WTC11 (cell line): Measurements from ENCODE around the gene DTNB.

Experiments
- ESRRA ChIP-seq: sonication (generic); formaldehyde crosslinking; IDR thresholded peaks from 2 replicates; pipeline ENCODE4 v1.8.1; 2022; ENCODE audit warnings: mild to moderate bottlenecking, missing genetic modification reagents, borderline replicate concordance
- TEAD4 ChIP-seq: sonication (generic); formaldehyde crosslinking; IDR thresholded peaks from 2 replicates; pipeline ENCODE4 v1.8.0; 2022; ENCODE audit warnings: mild to moderate bottlenecking, missing genetic modification reagents
- ZNF138 ChIP-seq: sonication (generic); formaldehyde crosslinking; conservative IDR thresholded peaks from 2 replicates; pipeline ENCODE4 v1.8.1; 2022; ENCODE audit warnings: mild to moderate bottlenecking, moderate library complexity, missing genetic modification reagents
- TF ChIP-seq, protein P1 (sequence below): fragments of 200-600 bp; IDR thresholded peaks from 2 replicates; pipeline ENCODE4 v1.8.0; 2022; ENCODE audit warnings: antibody characterized with exemption
- TF ChIP-seq, protein P2 (sequence below): sonication (generic); formaldehyde crosslinking; IDR thresholded peaks from 2 replicates; pipeline ENCODE4 v1.8.1; 2023; ENCODE audit warnings: mild to moderate bottlenecking, missing genetic modification reagents
- TF ChIP-seq, protein P3 (sequence below): sonication (generic); formaldehyde crosslinking; IDR thresholded peaks from 2 replicates; pipeline ENCODE4 v1.8.1; 2023; ENCODE audit warnings: mild to moderate bottlenecking, moderate library complexity, missing genetic modification reagents
- TF ChIP-seq, protein P4 (sequence below): sonication (generic); formaldehyde crosslinking; IDR thresholded peaks from 2 replicates; pipeline ENCODE4 v1.8.1; 2023; ENCODE audit warnings: mild to moderate bottlenecking, missing genetic modification reagents, moderate library complexity
- TF ChIP-seq, protein P5 (sequence below): sonication (generic); formaldehyde crosslinking; IDR thresholded peaks from 2 replicates; pipeline ENCODE4 v1.8.0; 2022; ENCODE audit warnings: mild to moderate bottlenecking, missing genetic modification reagents

DNA sequence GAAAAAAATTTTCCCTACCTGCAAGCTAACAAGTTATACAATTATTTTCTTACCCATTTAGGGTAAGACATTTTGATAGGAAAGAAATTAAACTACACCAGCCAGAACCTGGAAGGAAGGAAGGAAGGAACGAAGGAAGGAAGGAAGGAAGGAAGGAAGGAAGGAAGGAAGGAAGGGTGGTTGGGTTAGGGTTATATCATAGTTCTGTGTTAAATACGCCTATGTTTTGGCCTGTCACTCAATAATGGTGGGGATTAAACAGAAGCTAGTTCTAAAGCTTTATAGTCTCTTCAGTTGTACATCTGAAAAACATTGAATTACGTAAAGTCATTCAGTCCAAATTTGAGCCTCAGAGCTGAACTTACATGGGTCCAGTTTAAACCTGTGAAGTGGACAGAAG, 256.7 kb downstream of the DTNB start:
- TF ChIP-seq, protein P1, sequence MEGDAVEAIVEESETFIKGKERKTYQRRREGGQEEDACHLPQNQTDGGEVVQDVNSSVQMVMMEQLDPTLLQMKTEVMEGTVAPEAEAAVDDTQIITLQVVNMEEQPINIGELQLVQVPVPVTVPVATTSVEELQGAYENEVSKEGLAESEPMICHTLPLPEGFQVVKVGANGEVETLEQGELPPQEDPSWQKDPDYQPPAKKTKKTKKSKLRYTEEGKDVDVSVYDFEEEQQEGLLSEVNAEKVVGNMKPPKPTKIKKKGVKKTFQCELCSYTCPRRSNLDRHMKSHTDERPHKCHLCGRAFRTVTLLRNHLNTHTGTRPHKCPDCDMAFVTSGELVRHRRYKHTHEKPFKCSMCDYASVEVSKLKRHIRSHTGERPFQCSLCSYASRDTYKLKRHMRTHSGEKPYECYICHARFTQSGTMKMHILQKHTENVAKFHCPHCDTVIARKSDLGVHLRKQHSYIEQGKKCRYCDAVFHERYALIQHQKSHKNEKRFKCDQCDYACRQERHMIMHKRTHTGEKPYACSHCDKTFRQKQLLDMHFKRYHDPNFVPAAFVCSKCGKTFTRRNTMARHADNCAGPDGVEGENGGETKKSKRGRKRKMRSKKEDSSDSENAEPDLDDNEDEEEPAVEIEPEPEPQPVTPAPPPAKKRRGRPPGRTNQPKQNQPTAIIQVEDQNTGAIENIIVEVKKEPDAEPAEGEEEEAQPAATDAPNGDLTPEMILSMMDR = no peak
- TF ChIP-seq ZNF138 (CRISPR knock-in tag) = no peak
- no peak for TF ChIP-seq TEAD4 (CRISPR knock-in tag)
- TF ChIP-seq, protein P2, sequence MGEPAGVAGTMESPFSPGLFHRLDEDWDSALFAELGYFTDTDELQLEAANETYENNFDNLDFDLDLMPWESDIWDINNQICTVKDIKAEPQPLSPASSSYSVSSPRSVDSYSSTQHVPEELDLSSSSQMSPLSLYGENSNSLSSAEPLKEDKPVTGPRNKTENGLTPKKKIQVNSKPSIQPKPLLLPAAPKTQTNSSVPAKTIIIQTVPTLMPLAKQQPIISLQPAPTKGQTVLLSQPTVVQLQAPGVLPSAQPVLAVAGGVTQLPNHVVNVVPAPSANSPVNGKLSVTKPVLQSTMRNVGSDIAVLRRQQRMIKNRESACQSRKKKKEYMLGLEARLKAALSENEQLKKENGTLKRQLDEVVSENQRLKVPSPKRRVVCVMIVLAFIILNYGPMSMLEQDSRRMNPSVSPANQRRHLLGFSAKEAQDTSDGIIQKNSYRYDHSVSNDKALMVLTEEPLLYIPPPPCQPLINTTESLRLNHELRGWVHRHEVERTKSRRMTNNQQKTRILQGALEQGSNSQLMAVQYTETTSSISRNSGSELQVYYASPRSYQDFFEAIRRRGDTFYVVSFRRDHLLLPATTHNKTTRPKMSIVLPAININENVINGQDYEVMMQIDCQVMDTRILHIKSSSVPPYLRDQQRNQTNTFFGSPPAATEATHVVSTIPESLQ = no peak
- TF ChIP-seq, protein P3, sequence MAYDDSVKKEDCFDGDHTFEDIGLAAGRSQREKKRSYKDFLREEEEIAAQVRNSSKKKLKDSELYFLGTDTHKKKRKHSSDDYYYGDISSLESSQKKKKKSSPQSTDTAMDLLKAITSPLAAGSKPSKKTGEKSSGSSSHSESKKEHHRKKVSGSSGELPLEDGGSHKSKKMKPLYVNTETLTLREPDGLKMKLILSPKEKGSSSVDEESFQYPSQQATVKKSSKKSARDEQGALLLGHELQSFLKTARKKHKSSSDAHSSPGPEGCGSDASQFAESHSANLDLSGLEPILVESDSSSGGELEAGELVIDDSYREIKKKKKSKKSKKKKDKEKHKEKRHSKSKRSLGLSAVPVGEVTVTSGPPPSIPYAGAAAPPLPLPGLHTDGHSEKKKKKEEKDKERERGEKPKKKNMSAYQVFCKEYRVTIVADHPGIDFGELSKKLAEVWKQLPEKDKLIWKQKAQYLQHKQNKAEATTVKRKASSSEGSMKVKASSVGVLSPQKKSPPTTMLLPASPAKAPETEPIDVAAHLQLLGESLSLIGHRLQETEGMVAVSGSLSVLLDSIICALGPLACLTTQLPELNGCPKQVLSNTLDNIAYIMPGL (CRISPR knock-in tag) = no peak
- TF ChIP-seq, protein P4, sequence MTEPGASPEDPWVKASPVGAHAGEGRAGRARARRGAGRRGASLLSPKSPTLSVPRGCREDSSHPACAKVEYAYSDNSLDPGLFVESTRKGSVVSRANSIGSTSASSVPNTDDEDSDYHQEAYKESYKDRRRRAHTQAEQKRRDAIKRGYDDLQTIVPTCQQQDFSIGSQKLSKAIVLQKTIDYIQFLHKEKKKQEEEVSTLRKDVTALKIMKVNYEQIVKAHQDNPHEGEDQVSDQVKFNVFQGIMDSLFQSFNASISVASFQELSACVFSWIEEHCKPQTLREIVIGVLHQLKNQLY = no peak
- no peak for TF ChIP-seq ESRRA
- TF ChIP-seq, protein P5, sequence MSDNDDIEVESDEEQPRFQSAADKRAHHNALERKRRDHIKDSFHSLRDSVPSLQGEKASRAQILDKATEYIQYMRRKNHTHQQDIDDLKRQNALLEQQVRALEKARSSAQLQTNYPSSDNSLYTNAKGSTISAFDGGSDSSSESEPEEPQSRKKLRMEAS (CRISPR knock-in tag) = no peak
